Measurements from ENCODE around the gene DENND5B.
"Not testable (repeated sequence)": the region's sequence is repeated elsewhere in the genome, so short reads cannot be mapped to it uniquely, and the experiment has no call there.

Gene DENND5B

GRCh38 chr12:31550590-31550989, 40.3 kb downstream of the DENND5B start:
- not testable (repeated sequence) for DNase-seq

GRCh38 chr12:31536672-31537071, 54.3 kb downstream of the DENND5B start:
- DNase-seq: no peak

- no peak for DNase-seq
These were observed 57.5 kb downstream of the DENND5B start for GRCh38 chr12:31533470-31533869.

- no peak for DNase-seq
These were observed 59.0 kb downstream of the DENND5B start for GRCh38 chr12:31531893-31532292.

- DNase-seq: no peak
These were observed 62.8 kb downstream of the DENND5B start for GRCh38 chr12:31528095-31528494.

GRCh38 chr12:31527083-31527482, 63.9 kb downstream of the DENND5B start:
- DNase-seq: no peak

- DNase-seq: no peak
These were observed 64.8 kb downstream of the DENND5B start for GRCh38 chr12:31526158-31526546.

- no peak for DNase-seq
These were observed 65.3 kb downstream of the DENND5B start for GRCh38 chr12:31525496-31526157.

GRCh38 chr12:31524791-31525495, 66.0 kb downstream of the DENND5B start:
- no peak for DNase-seq

GRCh38 chr12:31523306-31523705, 67.6 kb downstream of the DENND5B start:
- DNase-seq: no peak

GRCh38 chr12:31522607-31523006, 68.3 kb downstream of the DENND5B start:
- DNase-seq: no peak

- no peak for DNase-seq
These were observed 69.0 kb downstream of the DENND5B start for GRCh38 chr12:31521964-31522363.

GRCh38 chr12:31519511-31519910, 71.4 kb downstream of the DENND5B start:
- DNase-seq: no peak

- DNase-seq: no peak
These were observed 72.2 kb downstream of the DENND5B start for GRCh38 chr12:31518680-31519227.

- DNase-seq: no peak
These were observed 72.9 kb downstream of the DENND5B start for GRCh38 chr12:31517994-31518393.

GRCh38 chr12:31516702-31517101, 74.2 kb downstream of the DENND5B start:
- DNase-seq: no peak

- DNase-seq: no peak
These were observed 76.0 kb downstream of the DENND5B start for GRCh38 chr12:31514912-31515311.

GRCh38 chr12:31510034-31510433, 80.9 kb downstream of the DENND5B start:
- no peak for DNase-seq

GRCh38 chr12:31508436-31509150, 82.3 kb downstream of the DENND5B start:
- no peak for DNase-seq

GRCh38 chr12:31507966-31508365, 83.0 kb downstream of the DENND5B start:
- no peak for DNase-seq

GRCh38 chr12:31506515-31507306, 84.2 kb downstream of the DENND5B start:
- no peak for DNase-seq

GRCh38 chr12:31504625-31505222, 86.2 kb downstream of the DENND5B start:
- no peak for DNase-seq
